Mucosa of gallbladder (tissue), 1 donor: ENCODE data around the gene MIEF1. TPM values are rescaled to one million over a fixed set of nuclear protein-coding genes. Genes with fewer than 3 reads are reported as not detected.

Experiments used
- DNase-seq: peaks from one replicate; pipeline ENCODE4 v3.0.0-alpha.2; 2020; ENCODE audit warnings: low spot score
- total RNA-seq: library from RNA; stranded (reverse); gene quantifications from one replicate; pipeline ENCODE4 v1.2.1, GENCODE V29; 2021
- donor health status: DM: no; HTN: no; CAD: no.

The MIEF1 gene
- 24.1 TPM for total RNA-seq

- peak; percentile 97 for DNase-seq
These were observed at the start of gene MIEF1 for GRCh38 chr22:39502109-39502788. MIEF1 (plus strand) TSS chr22:39502290; CDS start chr22:39511295, 9,005 bp downstream.

- DNase-seq = peak; percentile 61
These were observed 49.4 kb upstream of the MIEF1 start for GRCh38 chr22:39452740-39453040.

GRCh38 chr22:39453765-39454378 lies 48.2 kb upstream of the MIEF1 start:
- DNase-seq = no peak

GRCh38 chr22:39454385-39454871 lies 47.7 kb upstream of the MIEF1 start:
- peak; percentile 82 for DNase-seq

- DNase-seq = no peak
These were observed 45.4 kb upstream of the MIEF1 start, which contains the start of gene MGAT3 for GRCh38 chr22:39456522-39457197. MGAT3 (plus strand) TSS chr22:39457012; CDS start chr22:39487348, 30,336 bp downstream.

GRCh38 chr22:39457198-39457555 lies 44.9 kb upstream of the MIEF1 start:
- DNase-seq = no peak

GRCh38 chr22:39457556-39458443 lies 44.3 kb upstream of the MIEF1 start:
- DNase-seq = no peak

- DNase-seq = no peak
These were observed 43.5 kb upstream of the MIEF1 start for GRCh38 chr22:39458444-39459083.

GRCh38 chr22:39459681-39460080 lies 42.4 kb upstream of the MIEF1 start:
- no peak for DNase-seq

GRCh38 chr22:39462443-39463221 lies 39.5 kb upstream of the MIEF1 start:
- DNase-seq = no peak

GRCh38 chr22:39463277-39463676 lies 38.8 kb upstream of the MIEF1 start:
- no peak for DNase-seq

GRCh38 chr22:39463931-39464390 lies 38.1 kb upstream of the MIEF1 start:
- DNase-seq = peak; percentile 74

- no peak for DNase-seq
These were observed 35.7 kb upstream of the MIEF1 start for GRCh38 chr22:39466228-39467006.

GRCh38 chr22:39467390-39467895 lies 34.6 kb upstream of the MIEF1 start:
- DNase-seq = no peak

GRCh38 chr22:39468487-39469325 lies 33.4 kb upstream of the MIEF1 start:
- peak; percentile 42 for DNase-seq

- DNase-seq = no peak
These were observed 32.8 kb upstream of the MIEF1 start for GRCh38 chr22:39469326-39469680.

- DNase-seq = no peak
These were observed 32.2 kb upstream of the MIEF1 start for GRCh38 chr22:39469681-39470450.
